Memory B cell (primary cell): ENCODE results near the gene UXT.

Source experiments
- ATAC-seq: fragments of 150-1000 bp; cut with Tn5 transposase; 2 replicates; pipeline ENCODE4 v1.10.0; 2021; ENCODE audit warnings: low read depth, mild to moderate bottlenecking, moderate library complexity
- DNase-seq, 2 donors: peaks; one replicate each; pipeline ENCODE4 v3.0.0; 2022; ENCODE audit warnings: low spot score in 2 of 2
- H3K27ac Mint-ChIP-seq: one replicate; pipeline ENCODE4 v1.8.0; 2022; ENCODE audit warnings: mild to moderate bottlenecking, moderate library complexity, mixed read lengths
- H3K27me3 Mint-ChIP-seq: one replicate; pipeline ENCODE4 v1.8.0; 2022; ENCODE audit warnings: mixed read lengths
- H3K36me3 Mint-ChIP-seq: one replicate; pipeline ENCODE4 v1.8.0; 2022; ENCODE audit warnings: mild to moderate bottlenecking, mixed read lengths
- H3K4me1 Mint-ChIP-seq: one replicate; pipeline ENCODE4 v1.8.0; 2022; ENCODE audit warnings: mixed read lengths
- H3K4me3 Mint-ChIP-seq: one replicate; pipeline ENCODE4 v1.8.0; 2022; ENCODE audit warnings: mild to moderate bottlenecking, moderate library complexity, mixed read lengths
- H3K9me3 Mint-ChIP-seq: one replicate; pipeline ENCODE4 v1.8.0; 2022; ENCODE audit warnings: mixed read lengths

UXT gene

DNA sequence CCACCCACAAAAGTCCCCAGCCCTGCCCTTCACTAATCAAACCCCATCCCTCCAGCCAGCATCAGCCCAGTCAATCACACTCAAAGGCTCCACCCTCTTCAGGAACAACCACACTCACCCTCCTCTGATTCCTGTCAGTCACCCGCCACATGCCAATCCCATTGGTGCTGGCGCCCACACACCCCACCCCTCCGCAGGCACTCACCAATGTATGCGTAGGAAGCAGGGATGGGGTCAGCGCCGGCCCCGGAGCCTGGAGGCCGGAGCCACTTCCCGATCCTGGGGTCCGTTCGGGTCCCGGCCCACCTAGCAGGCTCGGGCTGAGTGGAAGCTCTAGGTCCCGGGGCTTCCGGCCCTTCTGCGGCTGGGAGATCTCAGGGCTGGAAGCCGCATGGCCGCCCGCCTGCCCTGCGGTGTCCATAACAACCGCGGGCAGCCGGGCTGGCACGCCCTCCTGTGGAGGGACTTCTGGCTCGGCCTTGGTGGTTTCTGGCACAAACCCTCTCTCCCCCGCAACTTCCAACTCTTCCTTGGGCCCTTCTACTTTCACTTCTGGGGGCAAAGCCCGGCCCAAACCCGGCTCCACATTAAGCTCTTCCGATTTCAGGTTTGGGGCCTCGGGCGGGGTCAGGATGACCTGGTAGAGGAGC lies 21.3 kb downstream of the UXT start:
- Mint-ChIP-seq H3K27me3 (no peaks in the 10 kb centered on the region), H3K27ac (no peak overlapping the region), H3K36me3 (peaks cover 29% of the 10 kb centered on the region), H3K4me1 (no peaks in the 10 kb centered on the region), H3K9me3 (no peaks in the 10 kb centered on the region), H3K4me3 (peak overlapping the region; percentile 11)
- ATAC-seq, result peak; percentile 49
- DNase-seq, result no peak

GRCh38 chrX:47634871-47635575 lies 24.0 kb downstream of the UXT start:
- Mint-ChIP-seq H3K27ac (no peak overlapping the region), H3K4me1 (peaks cover 3% of the 10 kb centered on the region), H3K36me3 (peaks cover 15% of the 10 kb centered on the region), H3K4me3 (no peak overlapping the region), H3K9me3 (no peaks in the 10 kb centered on the region), H3K27me3 (no peaks in the 10 kb centered on the region)
- DNase-seq (no peak), ATAC-seq (no peak)

DNA sequence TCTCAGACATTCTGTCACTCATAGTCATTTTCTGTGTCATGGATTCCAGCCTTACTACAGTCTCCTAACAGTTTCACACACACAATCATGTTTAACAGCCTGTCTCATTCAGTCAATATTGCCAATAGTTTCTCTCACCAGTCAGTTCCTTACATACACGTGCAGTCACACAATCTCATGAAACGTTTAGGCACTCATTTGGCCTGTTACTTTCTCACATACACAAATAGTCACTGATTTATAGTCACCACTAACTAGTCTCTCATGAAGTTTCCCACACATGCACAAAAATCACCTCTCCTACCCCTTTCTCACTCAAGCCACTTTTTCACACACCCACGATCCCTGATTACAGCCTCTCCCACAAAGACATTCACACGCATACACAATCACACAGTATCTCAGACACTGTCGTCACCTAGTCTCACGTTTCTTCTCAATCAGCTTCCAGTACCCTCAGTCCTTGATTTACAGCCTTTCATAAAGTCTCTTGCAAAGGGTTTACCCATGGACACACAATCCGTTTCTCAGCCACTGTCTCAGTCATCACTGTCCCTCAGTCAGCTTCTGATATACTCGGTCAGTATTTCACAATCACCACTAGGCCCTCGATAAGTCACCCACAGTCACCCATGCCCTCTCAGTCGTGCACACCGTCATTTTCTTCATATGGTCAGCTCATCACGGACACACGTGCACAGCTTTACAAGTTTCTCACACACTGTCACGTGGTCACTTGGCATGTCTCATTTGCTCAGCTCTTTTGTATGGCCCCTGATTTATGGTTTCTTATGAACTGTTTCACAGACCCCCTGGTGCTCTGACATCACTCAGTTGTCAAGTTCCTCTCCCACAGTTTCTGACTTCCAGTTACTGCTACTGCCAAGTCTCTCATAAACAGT lies 25.0 kb downstream of the UXT start:
- no peak overlapping the region for H3K27ac Mint-ChIP-seq
- peaks cover 8% of the 10 kb centered on the region for H3K36me3 Mint-ChIP-seq
- H3K4me1 Mint-ChIP-seq, result peaks cover 7% of the 10 kb centered on the region
- no peaks in the 10 kb centered on the region for H3K9me3 Mint-ChIP-seq
- ATAC-seq (no peak), DNase-seq (no peak)
- H3K4me3 Mint-ChIP-seq, result no peak overlapping the region
- no peaks in the 10 kb centered on the region for H3K27me3 Mint-ChIP-seq

GRCh38 chrX:47632666-47633065 lies 26.3 kb downstream of the UXT start:
- Mint-ChIP-seq H3K9me3 (no peaks in the 10 kb centered on the region), H3K27ac (peak overlapping the region; percentile 18), H3K4me3 (no peak overlapping the region), H3K27me3 (no peaks in the 10 kb centered on the region), H3K36me3 (peaks cover 8% of the 10 kb centered on the region), H3K4me1 (peaks cover 7% of the 10 kb centered on the region)
- DNase-seq (no peak), ATAC-seq (no peak)

GRCh38 chrX:47631676-47632075 lies 27.3 kb downstream of the UXT start:
- no peak for DNase-seq
- Mint-ChIP-seq H3K9me3 (no peaks in the 10 kb centered on the region), H3K27ac (no peak overlapping the region), H3K36me3 (peaks cover 1% of the 10 kb centered on the region), H3K4me3 (no peak overlapping the region), H3K27me3 (no peaks in the 10 kb centered on the region), H3K4me1 (peaks cover 7% of the 10 kb centered on the region)
- no peak for ATAC-seq

DNA sequence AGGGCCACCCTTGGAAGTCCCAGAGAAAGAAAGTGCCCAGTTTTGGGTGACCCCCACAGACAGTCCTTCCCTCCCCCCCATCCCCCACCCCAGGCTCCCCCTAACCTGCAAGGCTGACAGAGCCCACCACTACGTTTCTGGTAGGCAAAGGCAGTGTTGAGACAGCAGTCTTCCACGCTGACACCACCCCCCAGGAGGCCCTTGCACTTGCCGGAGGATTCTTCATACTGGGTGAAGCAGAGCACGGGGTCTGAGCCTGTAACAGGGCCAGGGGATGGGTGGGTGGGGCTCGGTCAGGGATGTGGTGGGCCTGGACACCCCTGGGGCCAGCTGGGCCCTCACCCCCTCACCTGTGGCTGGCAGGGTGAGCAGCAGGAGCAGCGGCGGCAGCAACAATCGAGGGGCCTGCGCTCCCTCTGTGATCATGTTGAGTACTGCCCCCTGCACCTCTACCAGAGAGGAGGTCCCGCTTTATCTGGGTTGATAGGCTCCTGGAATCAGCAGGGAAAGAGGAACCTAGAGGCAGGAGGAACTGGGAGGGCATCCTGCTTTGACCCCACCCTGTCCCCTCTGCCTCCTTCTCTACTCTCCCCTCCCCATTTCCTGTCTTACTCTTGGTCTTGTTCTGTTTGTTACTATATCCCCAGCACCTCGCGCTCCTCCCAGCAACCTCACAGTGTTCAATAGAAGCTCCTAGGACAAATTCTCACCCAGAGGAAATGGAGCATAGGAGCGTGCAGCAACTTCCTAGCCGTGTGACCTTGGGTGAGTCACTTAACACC lies 29.4 kb downstream of the UXT start, which contains the start of gene CFP:
TSS of gene CFP (minus strand) at position 512 of the 782 bp plus-strand sequence. CDS start at position 426, 86 bp downstream.
- H3K27ac Mint-ChIP-seq, result no peak within 1 kb of the TSS
- ATAC-seq (no peak), DNase-seq (no peak)

GRCh38 chrX:47628982-47629381 lies 30.0 kb downstream of the UXT start:
- peaks cover 2% of the 10 kb centered on the region for H3K36me3 Mint-ChIP-seq
- peaks cover 5% of the 10 kb centered on the region for H3K27me3 Mint-ChIP-seq
- no peak for DNase-seq
- H3K4me3 Mint-ChIP-seq, result no peak overlapping the region
- no peaks in the 10 kb centered on the region for H3K9me3 Mint-ChIP-seq
- H3K4me1 Mint-ChIP-seq, result peaks cover 7% of the 10 kb centered on the region
- peak; percentile 46 for ATAC-seq
- H3K27ac Mint-ChIP-seq, result no peak overlapping the region

More for the DNA sequence above, 29.4 kb downstream of the UXT start, which contains the start of gene CFP:
- Mint-ChIP-seq H3K9me3 (no peaks in the 10 kb centered on the region), H3K36me3 (peaks cover 2% of the 10 kb centered on the region), H3K4me3 (no peak within 1 kb of the TSS), H3K4me1 (peaks cover 7% of the 10 kb centered on the region), H3K27me3 (peaks cover 5% of the 10 kb centered on the region)

- no peaks in the 10 kb centered on the region for H3K9me3 Mint-ChIP-seq
- H3K27ac Mint-ChIP-seq, result no peak overlapping the region
- ATAC-seq (no peak), DNase-seq (no peak)
- peaks cover 7% of the 10 kb centered on the region for H3K4me1 Mint-ChIP-seq
- H3K36me3 Mint-ChIP-seq, result peaks cover 2% of the 10 kb centered on the region
- peaks cover 20% of the 10 kb centered on the region for H3K27me3 Mint-ChIP-seq
- no peak overlapping the region for H3K4me3 Mint-ChIP-seq
Measured at GRCh38 chrX:47625365-47625764, 33.6 kb downstream of the UXT start.

GRCh38 chrX:47623540-47624027 lies 35.4 kb downstream of the UXT start:
- DNase-seq (no peak), ATAC-seq (no peak)

GRCh38 chrX:47621851-47622250 lies 37.1 kb downstream of the UXT start:
- Mint-ChIP-seq H3K4me1 (peaks cover 3% of the 10 kb centered on the region), H3K9me3 (no peaks in the 10 kb centered on the region), H3K36me3 (peaks cover 2% of the 10 kb centered on the region), H3K4me3 (no peak overlapping the region), H3K27ac (no peak overlapping the region), H3K27me3 (peaks cover 33% of the 10 kb centered on the region)
- ATAC-seq (no peak), DNase-seq (no peak)

More at GRCh38 chrX:47623540-47624027, 35.4 kb downstream of the UXT start:
- H3K4me3 Mint-ChIP-seq, result peak overlapping the region; percentile 14
- H3K27ac Mint-ChIP-seq, result no peak overlapping the region
- no peaks in the 10 kb centered on the region for H3K9me3 Mint-ChIP-seq
- peaks cover 3% of the 10 kb centered on the region for H3K4me1 Mint-ChIP-seq
- peaks cover 2% of the 10 kb centered on the region for H3K36me3 Mint-ChIP-seq
- H3K27me3 Mint-ChIP-seq, result peaks cover 24% of the 10 kb centered on the region

- no peak for DNase-seq
- Mint-ChIP-seq H3K9me3 (no peaks in the 10 kb centered on the region), H3K4me1 (peaks cover 3% of the 10 kb centered on the region), H3K27me3 (peaks cover 35% of the 10 kb centered on the region), H3K4me3 (no peak overlapping the region), H3K27ac (no peak overlapping the region), H3K36me3 (no peaks in the 10 kb centered on the region)
- ATAC-seq, result no peak
Measured at GRCh38 chrX:47620303-47620685, 38.7 kb downstream of the UXT start.

DNA sequence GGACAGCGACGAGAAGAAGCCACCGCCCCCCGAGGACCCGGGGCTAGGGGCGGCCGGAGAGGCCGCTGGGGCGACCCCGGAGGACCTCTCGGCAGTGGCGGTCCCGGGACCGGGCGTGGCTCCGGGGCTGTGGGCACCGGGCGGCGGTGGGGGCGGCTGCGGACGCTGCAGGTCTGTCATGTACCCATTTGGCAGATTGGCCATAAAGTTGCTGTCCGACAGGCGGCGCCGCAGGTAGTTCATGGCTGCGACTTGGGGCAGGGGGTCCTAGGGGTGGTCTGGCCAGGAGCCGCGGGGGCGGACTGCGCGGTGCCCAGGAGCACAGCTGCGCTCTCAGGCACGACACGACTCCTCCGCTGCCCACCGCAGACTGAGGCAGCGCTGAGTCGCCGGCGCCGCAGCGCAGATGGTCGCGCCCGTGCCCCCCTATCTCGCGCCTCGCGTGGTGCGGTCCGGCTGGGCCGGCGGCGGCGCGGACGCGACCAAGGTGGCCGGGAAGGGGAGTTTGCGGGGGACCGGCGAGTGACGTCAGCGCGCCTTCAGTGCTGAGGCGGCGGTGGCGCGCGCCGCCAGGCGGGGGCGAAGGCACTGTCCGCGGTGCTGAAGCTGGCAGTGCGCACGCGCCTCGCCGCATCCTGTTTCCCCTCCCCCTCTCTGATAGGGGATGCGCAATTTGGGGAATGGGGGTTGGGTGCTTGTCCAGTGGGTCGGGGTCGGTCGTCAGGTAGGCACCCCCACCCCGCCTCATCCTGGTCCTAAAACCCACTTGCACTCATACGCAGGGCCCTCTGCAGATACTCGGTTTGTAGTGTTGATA lies 39.3 kb downstream of the UXT start, which contains the start of gene SYN1:
TSS of gene SYN1 (minus strand) at position 372 of the 817 bp plus-strand sequence. CDS start at position 243, 129 bp downstream.
- Mint-ChIP-seq H3K36me3 (no peaks in the 10 kb centered on the region), H3K4me1 (peaks cover 3% of the 10 kb centered on the region), H3K4me3 (peak within 1 kb of the TSS; percentile 57), H3K9me3 (no peaks in the 10 kb centered on the region), H3K27ac (no peak within 1 kb of the TSS), H3K27me3 (peaks cover 31% of the 10 kb centered on the region)
- DNase-seq (peak; percentile 70 to 72), ATAC-seq (peak; percentile 96)
